ENCODE measurements around the gene DNAJB8. TPM values are rescaled to one million over a fixed set of nuclear protein-coding genes. Genes with fewer than 3 reads are reported as not detected.

DNAJB8 gene
- total RNA-seq (2014; rRNA removed; shearing (Covaris generic)) = not detected in 2 replicates

DNA sequence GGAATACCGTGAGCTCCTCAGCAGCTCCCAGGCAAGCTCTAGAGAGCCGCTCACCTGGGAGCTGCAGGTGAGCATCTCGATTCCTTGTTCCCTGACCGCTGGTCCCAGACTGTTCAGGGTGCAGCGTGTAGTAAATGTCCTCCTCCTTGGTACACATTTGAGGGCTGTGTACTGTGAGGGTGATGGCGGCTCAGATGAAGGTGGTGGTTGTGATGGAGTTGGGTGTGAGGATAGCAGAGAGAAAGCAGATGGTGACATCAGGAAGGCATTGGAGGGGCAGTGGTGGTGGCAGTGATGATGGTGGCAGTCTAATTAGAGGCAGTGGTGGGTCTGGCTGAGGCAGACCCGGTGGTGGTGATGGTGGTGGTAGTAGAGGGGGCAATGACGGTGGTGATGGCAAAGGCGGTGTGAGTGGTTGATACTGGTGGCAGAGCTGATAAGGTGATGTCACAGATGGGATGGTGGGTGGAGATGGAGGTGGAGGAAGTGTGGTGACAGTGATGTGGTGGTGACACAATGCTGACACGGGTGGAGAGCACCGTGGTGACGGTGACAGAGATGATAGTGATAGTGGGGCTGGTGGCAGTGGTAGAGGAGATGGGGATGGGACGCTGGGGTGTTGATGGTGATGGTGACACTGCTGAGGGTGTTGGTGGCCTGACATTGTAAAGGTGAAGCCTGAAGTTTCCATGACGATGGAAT lies at the start of gene DNAJB8:
Gene DNAJB8, minus strand, starts transcription at position 51 of the 702 bp plus-strand sequence. CDS start 3,645 bp downstream, outside the sequence.
- no peak for DNase-seq (ENCODE audit: low spot score)

DNA sequence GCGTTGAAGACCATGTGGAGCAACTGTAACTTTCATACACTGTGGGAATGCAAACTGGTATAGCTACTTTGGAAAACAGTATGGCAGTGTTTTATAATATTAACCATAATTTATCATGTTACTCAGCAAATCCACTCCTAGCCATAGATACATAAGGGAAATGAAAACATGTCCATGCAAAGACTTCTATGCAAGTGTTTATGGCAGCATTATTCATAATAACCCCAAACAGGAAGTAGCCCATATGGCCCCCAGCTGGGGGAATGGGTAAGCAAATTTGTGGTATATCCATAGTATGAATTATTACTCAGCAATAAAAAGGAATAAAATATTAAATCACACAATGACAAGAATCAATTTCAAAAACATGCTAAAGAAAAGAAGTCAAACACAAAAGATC lies 49.3 kb upstream of the DNAJB8 start:
- no peak for DNase-seq (ENCODE audit: low spot score)

DNA sequence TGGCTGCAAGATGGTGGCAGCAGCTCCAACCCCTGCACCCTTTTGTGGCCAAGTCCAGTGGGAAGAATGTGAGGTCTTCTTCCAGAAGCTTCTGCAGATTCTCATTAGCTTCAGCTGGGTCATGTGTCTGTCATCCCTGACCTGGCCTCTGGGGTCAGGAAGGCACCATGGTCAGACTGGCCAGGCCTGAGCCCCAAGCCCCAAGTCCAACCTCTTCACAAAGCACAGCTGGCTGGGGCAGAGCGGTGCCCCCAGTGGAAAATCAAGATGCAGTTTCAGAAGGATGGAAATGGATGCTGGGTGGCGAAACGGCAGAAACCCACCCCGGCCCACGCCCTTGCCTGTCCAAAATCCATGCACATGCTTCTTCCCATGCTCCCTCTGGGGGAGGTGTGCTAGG lies 42.2 kb upstream of the DNAJB8 start:
- DNase-seq (ENCODE audit: low spot score) = no peak

DNA sequence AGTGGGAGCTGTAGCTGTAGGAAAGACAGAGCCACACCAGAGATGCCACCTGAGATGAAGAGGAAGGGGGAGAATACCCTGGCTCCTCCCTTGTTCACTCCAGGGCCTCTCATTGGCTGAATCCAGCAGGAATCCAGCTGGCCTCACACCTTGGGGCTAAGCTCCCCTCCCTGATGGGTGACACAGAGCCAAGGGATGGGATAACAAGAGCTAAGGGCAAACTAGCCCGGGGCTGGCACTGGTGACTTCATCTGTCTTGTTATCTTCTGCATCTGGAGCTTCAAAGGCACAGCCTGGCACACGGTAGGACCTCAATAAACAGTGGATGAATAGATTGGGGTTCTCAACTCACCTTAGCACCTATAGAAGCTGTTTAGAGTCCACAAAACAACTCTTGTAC lies 40.1 kb upstream of the DNAJB8 start:
- DNase-seq (ENCODE audit: low spot score) = no peak

DNA sequence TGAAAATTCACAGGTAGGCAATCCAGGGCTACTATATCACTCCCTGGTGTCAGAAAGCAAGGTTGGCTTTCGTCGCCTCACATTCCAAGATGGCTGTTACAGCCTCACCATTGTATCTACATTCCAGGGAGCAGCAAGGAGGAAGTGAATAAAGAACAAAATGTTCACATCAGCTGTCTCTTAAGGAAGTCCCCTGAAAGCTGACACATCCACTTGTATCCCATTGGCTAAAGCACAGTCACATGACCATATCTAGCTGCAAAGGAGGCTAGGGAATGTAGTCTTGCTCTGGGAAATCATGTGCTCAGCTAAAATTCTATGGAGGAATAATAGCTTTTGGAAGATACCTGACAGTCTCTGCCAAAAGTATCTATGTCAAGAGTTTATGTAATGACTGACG lies 39.1 kb upstream of the DNAJB8 start:
- peak; percentile 75 for DNase-seq (ENCODE audit: low spot score)

DNA sequence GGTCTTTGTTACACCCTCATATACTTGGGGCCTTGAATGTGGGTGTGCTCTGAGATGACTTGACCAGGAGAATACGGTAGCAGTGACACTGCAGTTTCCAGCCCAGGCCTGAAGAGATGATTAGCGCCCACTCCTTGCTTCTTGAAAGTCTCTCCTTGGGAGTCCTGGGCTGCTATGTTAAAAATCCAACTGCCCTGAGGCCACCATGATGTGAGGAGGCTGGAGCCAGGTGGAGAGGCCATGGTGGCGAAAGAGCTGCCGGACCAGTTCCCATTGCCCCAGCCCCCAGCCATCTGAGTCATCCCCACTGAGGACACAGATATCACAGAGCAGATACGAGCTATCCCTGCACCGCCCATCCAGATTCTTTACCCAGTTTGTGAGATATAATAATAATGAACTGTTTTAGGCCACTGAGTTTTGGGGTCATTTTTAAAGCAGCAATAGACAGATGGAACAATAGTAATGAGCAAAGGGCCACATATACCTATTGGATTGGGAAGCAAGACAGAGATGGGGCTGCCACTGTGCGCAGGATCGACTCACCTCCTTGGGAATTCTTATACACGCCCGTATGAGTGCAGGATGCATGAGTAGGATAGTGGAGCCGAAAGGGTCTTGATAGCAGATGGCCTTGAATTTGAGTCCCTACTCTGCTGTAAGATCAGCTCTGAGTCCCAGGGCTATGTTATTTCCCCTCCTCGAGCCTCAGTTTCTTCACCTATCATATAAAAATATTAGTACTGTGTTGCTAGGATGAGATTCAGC lies 38.5 kb upstream of the DNAJB8 start:
- DNase-seq (ENCODE audit: low spot score) = peak; percentile 40

DNA sequence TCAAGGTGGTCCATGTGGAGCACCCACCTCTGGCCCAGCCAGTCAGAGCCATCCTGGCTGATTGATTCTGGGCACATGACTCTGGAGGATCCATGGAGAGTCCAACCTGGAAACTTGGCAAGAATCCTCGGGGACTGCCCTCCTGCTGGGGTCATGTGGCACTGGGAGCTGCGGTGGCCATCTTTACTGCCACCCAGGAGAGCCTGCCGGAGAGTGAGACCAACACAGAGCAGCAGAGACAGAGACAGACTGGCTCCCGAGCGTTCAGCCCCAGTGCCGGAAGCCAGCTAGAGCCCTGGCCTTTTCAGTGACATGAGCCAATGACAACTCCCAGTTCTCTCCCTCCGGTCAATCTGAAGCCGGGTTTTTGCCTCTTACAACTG lies 37.8 kb upstream of the DNAJB8 start:
- no peak for DNase-seq (ENCODE audit: low spot score)

DNA sequence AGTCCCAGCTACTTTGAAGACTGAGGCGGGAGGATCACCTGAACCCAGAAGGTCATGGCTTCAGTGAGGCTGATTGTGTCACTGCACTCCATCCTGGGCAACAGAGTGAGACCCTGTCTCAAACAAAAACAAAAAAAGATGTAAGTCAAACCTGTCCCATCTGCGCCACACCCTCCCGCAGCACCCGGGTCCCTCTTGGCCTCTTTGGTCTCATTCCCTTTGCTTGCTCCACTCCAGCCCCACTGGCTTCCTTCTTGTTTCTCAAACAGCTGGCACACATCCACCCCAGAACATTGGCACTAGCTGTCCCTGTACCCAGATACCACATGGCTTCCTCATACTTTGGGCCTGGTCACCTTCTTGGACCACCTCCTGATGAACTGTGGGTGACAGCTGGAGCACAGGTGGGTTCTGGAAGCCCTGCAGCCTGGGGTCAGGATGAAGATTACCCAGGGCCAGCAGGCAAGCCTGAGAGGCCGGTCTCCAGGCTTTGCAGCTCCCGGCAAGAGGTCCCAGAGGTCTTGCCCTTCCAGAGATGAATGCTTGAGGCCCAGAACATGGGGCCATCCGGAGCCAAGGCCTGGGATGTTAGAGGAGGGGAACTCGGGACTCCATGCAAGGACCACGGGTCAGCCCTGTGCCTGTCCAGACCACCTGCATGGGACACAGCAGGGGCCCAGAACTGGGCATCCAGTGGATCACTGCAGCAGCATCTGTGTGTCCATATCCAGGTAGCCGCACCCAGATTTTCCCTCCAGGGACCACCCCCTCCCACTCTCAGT lies 37.3 kb upstream of the DNAJB8 start:
- no peak for DNase-seq (ENCODE audit: low spot score)

DNA sequence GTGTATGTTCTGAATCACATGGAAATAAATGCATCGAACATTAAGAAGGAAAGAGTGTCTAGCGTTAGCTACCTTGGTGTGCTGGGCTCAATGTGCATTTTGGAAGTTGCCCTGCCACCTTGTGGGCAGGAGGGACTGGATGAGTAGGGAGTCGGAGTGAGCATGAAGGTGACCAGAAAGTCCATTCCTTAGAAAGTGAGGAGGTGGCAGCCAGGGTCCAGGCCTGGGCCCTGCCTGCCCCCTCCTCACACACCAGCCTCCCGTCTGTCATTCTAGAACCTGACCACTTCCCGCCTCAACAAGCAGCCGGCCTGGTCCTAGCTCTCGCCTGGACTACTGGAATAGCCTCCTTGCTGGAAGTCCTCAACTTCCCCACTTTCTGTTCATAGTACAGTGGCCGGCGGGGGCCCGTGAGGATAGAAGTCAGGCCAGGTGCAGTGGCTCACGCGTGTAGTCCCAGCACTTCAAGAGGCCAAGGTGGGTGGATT lies 36.5 kb upstream of the DNAJB8 start:
- peak; percentile 74 for DNase-seq (ENCODE audit: low spot score)

DNA sequence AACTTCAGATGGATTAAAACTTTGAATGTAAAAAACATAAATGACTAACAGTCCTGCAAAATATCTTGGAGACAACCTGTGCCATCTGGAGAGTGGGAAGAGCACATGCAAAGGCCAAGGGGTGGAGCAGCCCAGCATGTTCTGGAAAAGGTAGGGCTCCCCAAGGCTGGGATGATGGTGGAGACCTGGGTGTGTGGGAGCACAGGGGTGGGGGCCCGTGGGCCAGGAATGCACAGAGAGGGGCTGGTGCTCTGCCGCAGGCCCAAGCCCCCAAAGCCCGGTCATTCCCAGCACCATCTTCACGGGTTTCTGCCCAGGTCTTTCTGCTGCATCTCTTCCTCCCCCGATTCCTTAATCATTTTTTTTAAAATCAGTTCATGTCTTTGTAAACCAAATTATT lies 36.0 kb upstream of the DNAJB8 start:
- DNase-seq (ENCODE audit: low spot score) = no peak

DNA sequence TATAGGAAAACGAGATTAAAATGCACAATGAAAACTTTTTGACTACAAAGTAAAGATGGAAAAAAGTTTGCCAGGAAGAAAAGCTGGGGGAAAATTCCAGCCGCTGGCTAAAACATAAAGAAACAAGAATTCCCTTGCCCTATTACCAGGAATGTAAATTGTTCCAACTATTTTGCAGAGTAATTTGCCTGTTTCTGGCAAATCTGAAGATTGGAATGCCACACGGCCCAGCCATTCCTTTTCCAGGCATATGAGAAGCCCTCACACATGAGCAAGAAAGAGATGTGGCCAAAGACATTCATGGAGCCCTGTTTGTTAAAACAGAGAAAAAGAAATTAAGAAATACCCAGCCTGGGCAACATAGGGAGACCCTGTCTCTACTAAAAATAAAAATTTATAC lies 34.7 kb upstream of the DNAJB8 start:
- DNase-seq (ENCODE audit: low spot score) = no peak

DNA sequence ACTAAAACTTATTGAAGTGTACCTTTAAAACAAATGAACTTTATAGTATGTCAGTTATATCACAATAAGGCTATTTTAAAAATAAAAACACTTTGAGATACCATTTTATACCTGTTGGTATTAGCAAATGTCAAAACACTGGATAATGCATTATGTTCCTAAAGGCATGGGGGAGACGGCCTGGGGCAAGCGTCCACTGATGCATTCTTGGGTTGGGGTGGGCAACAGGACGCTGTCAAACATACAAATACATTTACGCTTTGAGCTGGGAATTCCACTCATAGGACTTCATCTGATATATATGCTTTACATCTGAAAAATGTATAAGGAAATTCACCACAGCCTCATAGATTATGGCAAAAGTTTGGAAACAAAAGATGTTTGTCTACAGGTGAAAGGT lies 33.9 kb upstream of the DNAJB8 start:
- no peak for DNase-seq (ENCODE audit: low spot score)

DNA sequence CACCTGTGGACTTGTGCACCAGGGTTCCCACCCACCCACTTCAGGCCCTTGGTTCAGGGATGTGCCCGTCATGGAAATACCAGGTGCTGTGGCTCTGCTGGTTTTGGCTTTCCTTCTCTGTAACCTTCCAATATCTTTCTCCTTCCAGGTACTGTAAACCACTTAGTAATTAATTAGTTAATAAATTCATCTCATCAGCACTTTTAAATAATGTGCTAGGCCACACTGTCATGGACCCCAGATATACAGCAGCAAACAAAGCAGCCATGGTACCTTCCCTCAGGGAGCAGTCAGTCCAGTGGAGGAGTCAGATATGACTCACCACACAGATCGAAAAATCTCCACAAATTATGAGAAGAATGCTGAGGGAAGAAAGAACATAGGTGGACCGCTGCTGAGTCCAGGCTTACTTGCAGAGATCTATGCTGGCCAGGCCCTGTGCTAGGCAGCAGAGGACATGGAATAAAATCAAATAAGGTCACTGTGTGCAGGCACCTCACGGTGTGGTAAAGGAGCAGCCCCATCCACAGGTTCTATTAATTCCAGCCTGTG lies 33.1 kb upstream of the DNAJB8 start:
- DNase-seq (ENCODE audit: low spot score) = no peak

DNA sequence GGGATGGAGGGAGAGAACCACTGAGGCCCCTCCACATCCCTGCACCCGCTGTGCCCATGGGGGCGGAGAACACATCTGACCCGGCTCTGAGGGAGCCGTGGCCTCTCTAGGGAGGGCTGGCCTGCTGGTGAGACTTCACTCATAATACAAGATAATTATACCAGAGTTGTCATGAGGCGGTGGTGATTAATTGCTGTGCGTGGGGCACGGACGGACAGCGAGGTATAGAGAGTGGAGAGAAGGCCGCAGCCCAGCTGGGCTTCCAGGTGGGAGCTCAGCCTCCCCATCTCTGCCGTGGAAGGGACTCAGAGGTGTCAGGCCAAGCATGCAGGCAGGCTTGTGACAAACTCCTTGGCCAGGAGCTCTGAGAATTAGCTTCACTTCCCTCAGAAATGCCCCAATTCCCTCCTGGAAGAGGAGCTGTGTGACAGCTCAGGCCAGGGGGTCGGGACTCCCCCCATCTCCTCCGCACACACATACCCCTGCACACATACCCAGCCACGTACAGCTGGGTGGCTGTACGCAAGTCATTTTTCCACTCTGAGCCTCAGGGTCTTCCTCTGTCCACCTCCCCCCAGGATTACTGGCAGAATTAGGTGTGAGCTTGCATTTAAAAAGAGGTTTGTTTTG lies 32.3 kb upstream of the DNAJB8 start:
- no peak for DNase-seq (ENCODE audit: low spot score)

DNA sequence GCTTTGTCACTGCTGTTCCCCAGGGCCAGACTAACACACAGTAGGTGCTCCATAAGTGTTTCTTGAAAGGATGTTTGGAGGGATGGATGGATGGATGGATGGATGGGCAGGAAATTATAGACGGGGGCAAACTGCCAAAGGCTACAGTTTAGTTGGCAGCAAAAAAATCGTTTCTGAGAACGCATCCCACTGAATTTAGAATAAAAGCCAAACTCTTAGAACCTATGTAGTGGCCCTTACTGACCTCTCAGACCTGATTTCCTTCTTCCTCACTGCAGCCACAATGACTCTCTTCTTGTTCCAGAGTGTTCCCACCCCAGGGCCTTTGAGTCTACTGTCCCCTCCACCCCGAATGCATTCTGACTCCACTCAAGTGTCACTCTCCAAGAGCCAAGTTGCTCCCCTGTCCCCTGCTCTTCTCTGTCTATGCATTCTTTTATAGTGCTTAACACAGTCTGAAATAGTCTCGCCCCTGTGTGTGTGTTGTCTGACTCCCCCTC lies 31.5 kb upstream of the DNAJB8 start:
- no peak for DNase-seq (ENCODE audit: low spot score)

DNA sequence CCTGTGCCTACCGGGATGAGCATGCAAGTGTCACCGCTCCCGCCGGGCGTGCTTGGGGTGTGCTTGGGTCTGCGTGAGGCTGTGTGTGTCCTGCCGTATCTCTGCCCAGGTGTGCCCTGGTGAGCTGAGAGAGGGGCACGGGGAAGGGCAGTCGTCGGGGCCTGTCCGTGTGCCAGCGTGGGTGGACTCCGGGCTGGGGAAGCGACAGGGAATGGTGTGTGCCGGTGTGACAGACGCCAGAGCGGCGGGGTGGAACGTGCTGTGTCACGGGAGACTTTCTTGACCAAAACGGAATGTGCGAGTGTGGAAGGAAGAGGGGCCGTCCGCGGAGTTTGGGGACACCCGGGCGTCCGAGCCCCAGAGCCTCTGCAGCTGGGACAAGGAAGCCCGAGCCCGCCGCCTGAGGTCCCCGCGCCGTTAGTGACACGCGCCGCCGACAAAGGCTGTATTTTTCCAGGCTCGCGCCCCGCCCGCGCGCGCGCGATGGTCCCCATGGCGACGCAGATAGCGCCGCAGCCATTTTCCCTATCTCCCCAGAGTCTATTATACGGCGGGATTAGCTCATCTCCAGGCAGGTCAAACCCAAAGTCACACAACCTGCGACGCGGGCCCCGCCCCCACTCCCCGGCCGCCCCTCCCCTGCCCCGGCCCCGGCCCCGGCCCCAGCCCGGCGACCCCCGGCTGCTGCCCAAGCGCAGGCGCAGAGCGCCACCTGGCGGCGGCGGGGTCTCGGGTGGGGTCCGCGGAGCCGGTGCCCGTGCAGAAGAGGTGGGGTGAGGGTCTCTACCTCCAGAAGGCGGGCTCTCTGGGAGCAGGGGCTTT lies 30.8 kb upstream of the DNAJB8 start:
- DNase-seq (ENCODE audit: low spot score) = peak; percentile 85

DNA sequence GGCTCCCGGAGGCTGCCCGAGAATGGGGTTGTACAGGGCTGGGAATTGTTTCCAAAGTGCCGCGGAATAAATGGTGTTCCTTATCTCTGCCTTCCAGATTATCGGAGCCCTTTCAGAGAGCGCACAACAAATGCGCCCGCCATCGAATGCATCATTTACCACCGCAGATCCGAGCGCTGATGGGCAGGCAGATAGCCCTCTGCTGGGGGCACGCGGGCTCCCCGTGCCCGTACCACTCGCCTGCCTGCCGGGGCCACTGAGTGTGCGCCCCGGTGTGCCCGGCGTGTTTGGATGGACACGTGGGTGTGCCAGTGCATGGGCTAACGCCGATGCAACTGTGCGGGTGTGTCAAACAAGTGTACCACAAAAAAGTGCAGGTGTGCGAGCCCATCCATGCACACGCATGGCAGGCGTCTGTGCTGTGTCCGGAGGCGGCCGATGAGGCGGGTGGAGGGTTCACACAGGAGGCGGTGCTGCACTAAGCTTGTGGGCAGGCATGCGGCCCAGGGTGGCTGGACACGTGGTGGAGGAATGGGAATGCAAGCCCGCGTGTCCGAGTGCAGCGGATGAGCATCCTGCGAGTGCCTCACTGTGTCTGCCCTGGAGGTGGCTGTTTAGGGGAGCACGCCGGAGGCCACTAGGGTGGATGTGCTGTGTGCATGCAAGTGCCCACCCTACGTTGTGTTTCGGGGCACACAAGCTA lies 30.1 kb upstream of the DNAJB8 start:
- DNase-seq (ENCODE audit: low spot score) = no peak

DNA sequence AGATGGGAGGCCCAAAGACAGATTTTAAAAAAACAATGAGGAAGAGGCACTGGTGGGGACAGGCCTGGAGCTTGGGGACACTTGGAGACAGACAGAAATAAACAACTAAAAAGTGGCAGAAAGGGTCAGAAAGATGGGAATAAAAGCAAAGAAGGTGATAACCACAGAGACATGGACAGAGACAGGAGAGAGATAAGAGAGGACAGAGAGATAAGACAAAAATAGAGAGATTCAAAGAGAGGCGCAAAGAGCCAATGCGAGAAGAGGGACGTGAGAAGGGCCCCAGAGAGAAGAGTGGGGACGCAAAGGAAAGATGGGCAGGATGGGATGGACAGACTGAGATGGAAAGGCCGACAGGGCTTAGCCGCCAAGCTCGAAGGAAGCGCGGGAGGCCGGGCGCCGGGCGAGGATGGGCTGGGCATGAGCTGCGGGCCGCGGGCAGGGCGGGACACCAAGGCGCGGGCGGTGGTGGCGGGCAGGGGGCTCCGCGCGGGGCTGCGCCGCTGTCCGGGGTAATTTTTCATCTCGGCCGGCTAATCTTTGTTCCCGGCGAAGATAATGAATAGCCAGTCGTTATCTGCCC lies 29.4 kb upstream of the DNAJB8 start:
- DNase-seq (ENCODE audit: low spot score) = no peak

DNA sequence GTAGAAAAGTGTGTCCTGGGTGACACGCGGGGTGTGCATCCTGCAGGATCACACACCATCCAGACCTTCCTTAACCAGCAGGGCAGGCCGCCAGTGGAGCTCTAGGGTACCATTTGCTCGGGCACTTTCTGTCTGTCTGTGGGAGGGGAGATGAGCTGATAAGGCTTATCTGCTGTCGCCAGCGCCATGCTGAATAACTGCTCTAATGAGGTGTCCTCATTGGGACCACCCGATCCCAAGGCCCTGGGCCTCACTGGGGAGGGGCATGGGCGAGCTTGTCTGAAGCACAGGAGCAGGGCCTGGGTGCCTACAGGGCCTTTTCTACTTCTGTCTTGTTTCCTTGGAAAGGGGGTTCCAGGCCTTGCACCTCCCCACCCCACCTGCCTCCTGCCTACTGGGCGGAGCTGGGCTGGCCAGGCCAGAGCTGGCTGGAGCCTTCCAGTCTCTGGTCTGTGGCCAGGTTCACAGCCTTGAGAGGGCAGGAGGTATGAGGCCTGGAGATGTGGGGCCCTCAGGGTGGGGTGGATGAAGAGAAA lies 28.8 kb upstream of the DNAJB8 start:
- DNase-seq (ENCODE audit: low spot score) = peak; percentile 38
